GM23338 (cell line): Measurements from ENCODE around the gene CFAP65. TPM values are rescaled to one million over a fixed set of nuclear protein-coding genes. Genes with fewer than 3 reads are reported as not detected.

Experiments used
- ATAC-seq: fragments of 200-7000 bp; cut with Tn5 transposase; 3 replicates; pipeline ENCODE4 v1.9.1; 2020
- DNase-seq: peaks from one replicate; pipeline ENCODE4 v3.0.0-alpha.2; 2015; ENCODE audit warnings: low spot score
- H2AFZ ChIP-seq: fragments of 200-600 bp; sonication (generic); 2 replicates; pipeline ENCODE4 v1.8.0; 2016; ENCODE audit warnings: antibody characterized with exemption, mild to moderate bottlenecking, moderate library complexity
- H3F3A ChIP-seq: fragments of 200-600 bp; sonication (generic); replicated peaks from 2 replicates; pipeline ENCODE4 v1.8.0; 2017; ENCODE audit warnings: antibody characterized with exemption, mixed run types, low read depth
- H3K27ac ChIP-seq: fragments of 200-600 bp; sonication (generic); 2 replicates; pipeline ENCODE4 v1.6.1; 2016; ENCODE audit warnings: low read depth
- H3K27me3 ChIP-seq: fragments of 200-600 bp; sonication (generic); 2 replicates; pipeline ENCODE4 v1.8.0; 2016; ENCODE audit warnings: mild to moderate bottlenecking, mixed run types, moderate library complexity; ENCODE audit not compliant: insufficient read depth
- H3K36me3 ChIP-seq: fragments of 200-600 bp; sonication (generic); 2 replicates; pipeline ENCODE4 v1.8.0; 2016; ENCODE audit warnings: mild to moderate bottlenecking; ENCODE audit not compliant: insufficient read depth
- H3K4me1 ChIP-seq: fragments of 200-600 bp; sonication (generic); 2 replicates; pipeline ENCODE4 v1.8.0; 2016; ENCODE audit warnings: mild to moderate bottlenecking, moderate library complexity; ENCODE audit not compliant: insufficient read depth
- H3K4me2 ChIP-seq: fragments of 200-600 bp; sonication (generic); 2 replicates; pipeline ENCODE4 v1.7.1; 2017; ENCODE audit warnings: mixed run types
- H3K4me3 ChIP-seq: fragments of 200-600 bp; sonication (generic); 2 replicates; pipeline ENCODE4 v1.6.1; 2016; ENCODE audit warnings: mixed run types
- H3K79me2 ChIP-seq: fragments of 200-600 bp; sonication (generic); replicated peaks from 2 replicates; pipeline ENCODE4 v1.8.0; 2017; ENCODE audit warnings: mild to moderate bottlenecking; ENCODE audit not compliant: insufficient read depth
- H3K9me2 ChIP-seq: fragments of 200-600 bp; sonication (generic); 2 replicates; pipeline ENCODE4 v1.8.0; 2017; ENCODE audit not compliant: insufficient read depth
- H4K20me1 ChIP-seq: fragments of 200-600 bp; sonication (generic); replicated peaks from 2 replicates; pipeline ENCODE4 v1.8.0; 2017; ENCODE audit warnings: mild to moderate bottlenecking; ENCODE audit not compliant: insufficient read depth
- H3K27ac Mint-ChIP-seq: 2 replicates; pipeline ENCODE4 v1.8.0; 2020; ENCODE audit warnings: inconsistent platforms, mild to moderate bottlenecking, moderate library complexity, mixed read lengths
- H3K27me3 Mint-ChIP-seq: 3 replicates; pipeline ENCODE4 v1.8.0; 2022; ENCODE audit warnings: low read depth, mild to moderate bottlenecking, moderate library complexity, mixed read lengths, inconsistent platforms; ENCODE audit not compliant: insufficient read depth, poor library complexity
- H3K36me3 Mint-ChIP-seq: 3 replicates; pipeline ENCODE4 v1.8.0; 2021; ENCODE audit warnings: low read depth, mild to moderate bottlenecking, inconsistent platforms, moderate library complexity, mixed read lengths
- H3K4me1 Mint-ChIP-seq: 3 replicates; pipeline ENCODE4 v1.8.0; 2020; ENCODE audit warnings: mild to moderate bottlenecking, inconsistent platforms, mixed read lengths
- H3K4me3 Mint-ChIP-seq: 3 replicates; pipeline ENCODE4 v1.8.0; 2021; ENCODE audit warnings: moderate library complexity, mild to moderate bottlenecking, inconsistent platforms, mixed read lengths
- H3K9me3 Mint-ChIP-seq: 3 replicates; pipeline ENCODE4 v1.8.0; 2020; ENCODE audit warnings: moderate library complexity, mild to moderate bottlenecking, inconsistent platforms, mixed read lengths
- EZH2 ChIP-seq: fragments of 200-600 bp; sonication (generic); IDR thresholded peaks from one replicate; pipeline ENCODE4 v1.8.0; 2017; ENCODE audit warnings: antibody characterized with exemption, mild to moderate bottlenecking, low read depth; ENCODE audit not compliant: unreplicated experiment
- EZH2phosphoT487 ChIP-seq: fragments of 200-600 bp; sonication (generic); IDR thresholded peaks from one replicate; pipeline ENCODE4 v1.8.1; 2018; ENCODE audit warnings: antibody characterized with exemption; ENCODE audit not compliant: unreplicated experiment
- JUNB ChIP-seq: IDR thresholded peaks from one replicate; pipeline ENCODE4 v1.6.1; 2016; ENCODE audit warnings: antibody characterized with exemption; ENCODE audit not compliant: unreplicated experiment
- STAT1 ChIP-seq: IDR thresholded peaks from one replicate; pipeline ENCODE4 v1.6.1; 2016; ENCODE audit warnings: antibody characterized with exemption; ENCODE audit not compliant: unreplicated experiment
- ZNF114 ChIP-seq: fragments of 250-450 bp; sonication (Bioruptor Pico); IDR thresholded peaks from 2 replicates; pipeline ENCODE4 v1.5.0; 2020; ENCODE audit warnings: mild to moderate bottlenecking, moderate library complexity
- ZNF331 ChIP-seq: fragments of 250-450 bp; sonication (Bioruptor Pico); IDR thresholded peaks from 2 replicates; pipeline ENCODE4 v1.5.0; 2020; ENCODE audit warnings: low read depth, mild to moderate bottlenecking, moderate library complexity
- ZNF462 ChIP-seq: fragments of 250-450 bp; sonication (Bioruptor Pico); IDR thresholded peaks from 2 replicates; pipeline ENCODE4 v1.5.0; 2020; ENCODE audit warnings: mild to moderate bottlenecking, moderate library complexity
- polyA plus RNA-seq: library from polyadenylated mRNA; unstranded; fragments of >200 nt; fragmentation: Nextera tagmentation; extraction: Ambion mirVana; gene quantifications from 2 replicates; pipeline ENCODE4 v1.2.1, GENCODE V29; 2016
- total RNA-seq: library from RNA; depleted of rRNA; stranded (reverse); fragments of >200 nt; shearing (Covaris generic); gene quantifications from 2 replicates; pipeline ENCODE4 v1.2.3, GENCODE V29; 2014

The CFAP65 gene
- total and polyA plus RNA-seq, 2 experiments from 2014 or later = 0.38 to 0.74 TPM

GRCh38 chr2:219065484-219065883, 24.2 kb upstream of the CFAP65 start (continued):
- TF ChIP-seq ZNF462 (CRISPR knock-in tag) = no peak
- no peak for TF ChIP-seq EZH2
- TF ChIP-seq EZH2phosphoT487 = no peak
- no peak for TF ChIP-seq JUNB
- TF ChIP-seq STAT1 = no peak

GRCh38 chr2:219062081-219062480, 20.8 kb upstream of the CFAP65 start:
- Histone ChIP-seq H3K4me1 (peaks cover 35% of the 10 kb centered on the region), H3K27ac (no peak overlapping the region), H3K9me2 (no peaks in the 10 kb centered on the region), H3F3A (no peaks in the 10 kb centered on the region), H3K4me2 (no peak overlapping the region), H3K79me2 (no peaks in the 10 kb centered on the region), H3K4me3 (no peak overlapping the region), H3K27me3 (peaks cover 94% of the 10 kb centered on the region), H4K20me1 (peaks cover 16% of the 10 kb centered on the region), H3K36me3 (no peaks in the 10 kb centered on the region), H2AFZ (no peak overlapping the region)
- Mint-ChIP-seq H3K4me3 (no peak overlapping the region), H3K4me1 (peaks cover 22% of the 10 kb centered on the region), H3K27ac (no peak overlapping the region), H3K9me3 (no peaks in the 10 kb centered on the region), H3K27me3 (peaks cover 68% of the 10 kb centered on the region), H3K36me3 (no peaks in the 10 kb centered on the region)
- no peak for DNase-seq
- TF ChIP-seq ZNF114 (CRISPR knock-in tag) (no peak), EZH2 (peak; percentile 53), ZNF331 (CRISPR knock-in tag) (no peak)
- ATAC-seq = no peak
